ENCODE measurements around the gene NTN3.
"Not testable (repeated sequence)": the region's sequence is repeated elsewhere in the genome, so short reads cannot be mapped to it uniquely, and the experiment has no call there.

NTN3 gene

GRCh38 chr16:2441143-2441804 lies 29.8 kb upstream of the NTN3 start:
- not testable (repeated sequence) for DNase-seq

GRCh38 chr16:2443555-2443954 lies 27.5 kb upstream of the NTN3 start:
- DNase-seq = no peak

DNA sequence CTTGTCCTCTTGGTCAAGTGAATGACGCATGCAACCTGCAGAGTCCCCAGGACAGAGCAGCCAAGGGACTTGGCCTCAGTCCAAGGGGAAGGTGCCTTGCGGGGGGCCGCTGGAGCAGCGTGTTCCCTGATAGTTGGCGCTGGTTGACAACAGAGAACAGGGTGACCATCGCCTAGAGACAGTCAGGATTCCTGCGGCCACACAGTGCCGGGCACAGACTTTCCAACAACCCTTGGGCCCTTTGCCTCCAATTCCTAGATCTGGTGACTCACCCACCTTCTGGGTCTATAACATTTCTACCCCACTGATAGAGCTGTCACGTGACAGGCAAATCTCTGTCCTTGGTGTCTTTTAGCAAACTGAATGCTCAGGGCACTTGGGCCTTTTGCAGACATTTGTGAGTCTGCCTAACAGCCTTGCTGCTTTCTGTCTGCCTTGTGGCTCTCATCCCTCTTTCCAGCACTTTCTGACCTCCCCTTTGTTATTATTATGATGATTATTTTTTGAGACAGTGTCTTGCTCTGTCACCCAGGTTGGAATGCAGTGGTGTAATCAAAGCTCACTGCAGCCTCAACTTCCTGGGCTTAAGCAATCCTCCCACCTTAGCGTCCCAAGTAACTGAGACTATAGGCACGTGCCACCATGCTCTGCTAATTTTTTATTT lies 23.0 kb upstream of the NTN3 start:
- DNase-seq = no peak

DNA sequence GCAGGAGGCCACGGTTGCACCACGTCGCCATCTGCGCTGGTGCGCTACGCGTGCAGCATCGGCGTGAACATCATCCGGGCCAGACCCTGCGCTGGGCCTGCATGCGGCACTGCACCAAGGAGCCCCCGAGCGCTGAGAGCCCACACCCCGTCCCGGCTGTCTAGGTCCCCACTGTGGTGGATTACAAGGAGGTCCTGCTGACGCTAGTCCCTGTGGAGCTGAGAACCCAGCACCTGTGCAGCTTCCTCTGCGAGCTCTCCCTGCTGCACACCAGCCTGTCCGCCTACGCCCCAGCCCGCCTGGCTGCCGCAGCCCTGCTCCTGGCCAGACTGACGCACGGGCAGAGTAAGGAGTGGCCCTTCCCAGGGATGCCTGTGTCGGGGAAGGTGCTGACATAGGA lies 22.0 kb upstream of the NTN3 start:
- DNase-seq = no peak

DNA sequence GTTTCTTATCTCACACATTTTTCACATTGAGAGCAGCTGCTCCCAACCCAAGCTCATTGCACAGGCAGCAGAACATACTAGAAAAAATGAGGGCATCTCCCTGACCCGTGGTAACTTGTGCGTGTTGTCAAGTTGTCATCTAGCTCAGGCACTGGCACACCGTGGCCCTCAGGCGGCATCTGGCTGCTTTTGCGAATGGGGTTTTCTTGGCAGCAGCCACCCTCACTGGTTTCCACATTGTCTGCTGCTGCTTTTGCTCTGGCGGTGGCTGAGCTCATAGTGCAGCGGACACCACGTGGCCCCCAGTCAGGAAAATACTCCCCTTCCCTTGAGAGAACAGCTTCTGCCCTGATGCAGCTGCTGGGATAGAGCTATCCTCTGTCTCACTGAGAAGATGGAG lies 20.6 kb upstream of the NTN3 start:
- DNase-seq = no peak

- DNase-seq = no peak
Observed at GRCh38 chr16:2450975-2451381, 20.1 kb upstream of the NTN3 start.

GRCh38 chr16:2451851-2452320 lies 19.2 kb upstream of the NTN3 start:
- no peak for DNase-seq

DNA sequence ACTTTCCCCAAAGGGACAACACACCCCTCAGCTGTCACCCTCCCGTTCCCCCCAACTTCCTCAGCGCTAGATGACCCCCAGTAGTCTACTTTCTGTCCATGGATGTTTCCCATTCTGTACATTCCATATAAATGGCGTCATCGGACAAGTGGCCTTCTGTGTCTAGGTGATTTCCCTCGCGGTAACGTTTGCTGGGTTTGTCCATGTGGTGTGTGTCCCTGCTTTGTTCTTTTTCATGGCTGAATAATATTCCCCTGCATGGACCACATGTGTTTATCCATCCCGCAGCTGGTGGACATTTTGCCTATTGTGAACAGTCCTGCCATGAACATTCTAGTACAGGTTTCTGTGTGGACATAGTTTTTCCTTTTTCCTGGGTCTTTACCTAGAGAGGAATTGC lies 18.4 kb upstream of the NTN3 start:
- no peak for DNase-seq

- DNase-seq = no peak
Observed at GRCh38 chr16:2455081-2455845, 15.8 kb upstream of the NTN3 start.

GRCh38 chr16:2456551-2457153 lies 14.4 kb upstream of the NTN3 start:
- DNase-seq = no peak

- no peak for DNase-seq
Observed at GRCh38 chr16:2457267-2457666, 13.8 kb upstream of the NTN3 start.

DNA sequence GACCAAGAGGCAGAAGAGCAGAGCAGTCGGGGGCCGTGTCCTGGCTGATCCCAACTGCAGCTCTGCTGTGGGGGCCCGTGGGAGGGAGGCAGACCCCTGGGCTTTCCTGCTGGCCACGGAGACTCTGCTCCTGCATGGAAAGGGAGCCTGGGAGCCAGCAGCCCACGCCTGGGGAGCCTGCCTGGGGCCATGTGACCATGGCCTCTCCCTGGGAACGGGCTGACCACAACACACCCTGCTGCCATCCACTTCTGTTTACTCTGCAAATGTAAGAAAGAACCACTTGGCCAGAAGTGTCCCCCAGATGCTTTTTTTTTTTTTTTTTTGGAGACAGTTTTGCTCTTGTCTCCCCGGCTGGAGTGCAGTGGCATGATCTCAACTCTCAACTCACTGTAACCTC lies 13.2 kb upstream of the NTN3 start:
- DNase-seq = no peak

DNA sequence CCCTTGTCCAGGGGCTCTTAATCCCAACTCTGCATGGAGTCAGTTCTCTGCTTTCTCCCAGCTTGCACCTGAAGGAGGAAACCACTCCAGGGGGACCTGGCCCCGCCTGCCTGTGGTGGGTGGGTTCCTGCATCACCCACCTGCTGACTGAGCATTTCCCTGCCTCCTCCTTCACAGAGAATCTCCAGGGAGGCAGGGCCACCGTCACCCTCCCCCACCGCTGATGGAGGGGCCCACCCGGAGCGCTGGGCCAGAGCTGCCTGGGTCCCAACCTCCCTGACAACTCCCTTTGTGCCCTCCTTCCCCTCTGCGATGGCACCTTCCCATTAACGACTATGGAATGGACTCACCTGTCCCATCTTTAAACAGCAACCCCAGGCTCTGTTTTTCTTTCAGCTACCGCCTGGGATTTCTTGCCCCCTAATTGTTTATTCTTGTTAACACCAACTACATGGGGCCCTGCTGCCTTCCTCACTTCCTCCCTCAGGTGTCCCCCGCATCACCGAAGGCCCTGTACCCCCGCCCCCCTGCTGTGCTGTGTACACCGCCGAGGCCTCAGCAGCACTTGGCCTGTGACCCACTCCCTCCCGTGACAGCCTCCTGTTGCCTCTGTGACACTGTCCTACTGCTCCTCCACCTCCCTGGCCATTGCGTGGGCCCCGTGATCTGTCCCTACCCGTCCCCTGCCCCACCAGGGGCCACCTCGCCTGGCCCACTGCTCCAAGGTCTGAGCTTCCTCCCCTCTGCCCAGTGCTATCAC lies 12.0 kb upstream of the NTN3 start:
- DNase-seq = peak; percentile 63

DNA sequence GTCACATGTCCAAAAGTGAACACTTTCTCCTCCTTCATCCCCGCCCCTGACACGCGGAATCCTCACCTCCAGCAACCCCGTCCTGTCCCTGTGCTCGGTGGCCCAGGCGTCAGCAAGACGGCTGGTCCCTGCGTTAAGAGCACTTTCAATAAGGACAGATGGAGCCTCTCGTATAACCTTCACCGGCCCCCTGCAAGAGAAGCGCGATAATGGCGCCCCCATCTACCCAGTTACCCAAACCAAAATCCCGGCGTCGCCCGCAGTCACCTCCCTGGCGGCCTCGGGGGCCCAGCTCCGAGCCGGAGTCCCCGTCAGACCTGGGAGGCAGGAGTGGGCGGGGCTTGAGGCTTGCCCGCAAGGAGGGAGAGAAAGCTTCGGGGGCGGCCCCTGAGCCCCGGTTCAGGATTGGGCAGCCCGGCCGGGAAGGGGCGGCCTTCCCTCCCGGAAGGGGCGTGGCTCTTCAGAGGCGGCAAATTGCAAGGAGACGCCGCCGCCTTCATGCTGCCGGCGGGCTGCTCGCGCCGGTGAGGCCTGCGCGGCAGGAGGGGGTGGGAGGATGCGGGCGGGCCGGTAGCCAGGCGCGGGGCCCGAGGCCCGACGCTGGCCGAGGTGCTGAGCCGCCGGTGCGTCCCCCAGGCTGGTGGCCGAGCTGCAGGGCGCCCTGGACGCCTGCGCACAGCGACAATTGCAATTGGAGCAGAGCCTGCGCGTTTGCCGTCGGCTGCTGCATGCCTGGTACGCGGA lies 11.3 kb upstream of the NTN3 start, which contains the start of gene TEDC2:
TSS of gene TEDC2 (plus strand) at position 463 of the 744 bp plus-strand sequence. CDS start at position 499, 36 bp downstream.
- DNase-seq = peak; percentile 98

DNA sequence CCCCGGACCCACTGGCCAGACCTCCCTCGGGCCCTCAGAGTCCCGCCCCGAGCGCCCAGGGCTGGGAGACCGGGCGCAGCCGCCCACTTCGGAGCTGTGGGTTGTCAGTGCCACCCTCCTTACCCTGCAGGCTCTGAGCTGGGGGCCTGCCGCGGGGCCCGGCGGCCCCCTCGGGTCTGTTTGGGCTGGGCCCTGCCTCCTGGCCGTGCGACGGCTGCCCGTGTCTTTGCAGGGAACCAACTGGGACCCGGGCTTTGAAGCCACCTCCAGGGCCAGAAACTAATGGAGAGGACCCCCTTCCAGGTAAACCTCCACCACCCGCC lies 10.7 kb upstream of the NTN3 start:
- no peak for DNase-seq

GRCh38 chr16:2460916-2461315 lies 10.2 kb upstream of the NTN3 start:
- no peak for DNase-seq

GRCh38 chr16:2462031-2462866 lies 8.8 kb upstream of the NTN3 start:
- DNase-seq = no peak

DNA sequence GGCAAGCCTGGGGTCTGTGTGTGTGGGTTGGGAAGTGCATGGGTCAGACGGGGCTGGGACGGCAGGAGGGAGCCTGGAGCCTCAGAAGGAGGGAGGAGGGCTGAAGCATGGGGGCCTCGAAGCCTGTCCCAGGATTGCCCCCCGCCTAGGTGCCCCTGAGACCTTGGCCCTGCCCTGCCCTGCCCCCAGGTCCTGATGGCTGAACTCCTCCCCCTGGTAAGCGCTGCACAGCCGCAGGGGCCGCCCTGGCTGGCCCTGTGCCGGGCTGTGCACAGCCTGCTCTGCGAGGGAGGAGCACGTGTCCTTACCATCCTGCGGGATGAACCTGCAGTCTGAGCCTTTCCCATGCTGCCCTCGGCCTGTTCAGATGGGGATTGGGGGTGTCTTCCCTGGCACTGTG lies 6.8 kb upstream of the NTN3 start:
- DNase-seq = no peak

DNA sequence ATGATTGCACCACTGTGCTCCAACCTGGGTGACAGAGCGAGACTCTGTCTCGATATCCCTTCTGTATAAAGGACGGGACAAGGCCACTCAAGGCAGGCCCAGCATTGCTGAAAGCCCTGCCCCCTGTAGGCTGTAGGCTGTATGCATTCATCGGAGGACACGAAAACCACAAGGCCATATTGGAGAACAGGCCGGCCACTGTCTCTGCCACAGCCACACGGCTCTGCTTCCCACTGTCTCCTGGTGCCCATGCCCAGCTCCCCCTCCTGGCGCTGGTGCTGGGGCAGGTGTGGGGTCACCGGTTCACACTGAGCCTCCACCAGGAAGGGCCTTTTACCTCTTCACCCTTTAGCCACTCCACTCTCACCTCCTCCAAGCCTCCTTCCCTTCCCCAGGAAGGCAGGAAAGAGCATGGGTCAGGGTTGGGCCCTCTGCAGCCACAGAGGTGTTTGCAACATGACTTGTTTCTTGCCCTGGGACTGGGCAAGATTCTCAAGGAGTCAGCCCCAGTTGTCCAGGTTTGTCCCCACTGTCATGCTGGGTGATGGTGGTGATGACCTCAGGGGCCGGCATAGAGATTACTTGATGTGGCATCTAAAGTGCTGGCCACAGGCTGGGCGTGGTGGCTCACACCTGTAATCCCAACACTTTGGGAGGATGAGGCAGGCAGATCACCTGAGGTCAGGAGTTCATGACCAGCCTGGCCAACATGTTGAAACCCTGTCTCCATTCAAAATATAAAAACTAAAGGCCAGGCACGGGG lies 5.3 kb upstream of the NTN3 start:
- no peak for DNase-seq

Measured in NCI-H146 (cell line).